Measurements from ENCODE around the gene CACNA1C.

The CACNA1C gene

GRCh38 chr12:2387103-2387834 is 334.5 kb downstream of the CACNA1C start:
- Histone ChIP-seq H3K4me1 (ENCODE audit: control insufficient read depth, insufficient read depth, low read length) (peaks cover 69% of the 10 kb centered on the region), H3K4me3 (ENCODE audit: low read length in 2 of 2) (no peak overlapping the region), H3K27ac (ENCODE audit: low read length) (no peak overlapping the region), H3K9ac (ENCODE audit: low read length in 2 of 2) (no peak overlapping the region), H3K36me3 (ENCODE audit: control insufficient read depth in 2 of 2, insufficient read depth in 2 of 2, low read length in 2 of 2) (no peaks in the 10 kb centered on the region), H3K9me3 (ENCODE audit: control insufficient read depth in 2 of 2, low read length in 2 of 2) (no peaks in the 10 kb centered on the region), H3K27me3 (ENCODE audit: control insufficient read depth in 1 of 2, insufficient read depth in 2 of 2, low read length in 2 of 2) (no peaks in the 10 kb centered on the region)

GRCh38 chr12:2389079-2389790 is 336.4 kb downstream of the CACNA1C start:
- Histone ChIP-seq H3K4me1 (ENCODE audit: control insufficient read depth, insufficient read depth, low read length) (peaks cover 65% of the 10 kb centered on the region), H3K4me3 (ENCODE audit: low read length in 2 of 2) (no peak overlapping the region), H3K27me3 (ENCODE audit: control insufficient read depth in 1 of 2, insufficient read depth in 2 of 2, low read length in 2 of 2) (no peaks in the 10 kb centered on the region), H3K9ac (ENCODE audit: low read length in 2 of 2) (no peak overlapping the region), H3K9me3 (ENCODE audit: control insufficient read depth in 2 of 2, low read length in 2 of 2) (no peaks in the 10 kb centered on the region), H3K36me3 (ENCODE audit: control insufficient read depth in 2 of 2, insufficient read depth in 2 of 2, low read length in 2 of 2) (no peaks in the 10 kb centered on the region), H3K27ac (ENCODE audit: low read length) (no peak overlapping the region)

- Histone ChIP-seq H3K4me1 (ENCODE audit: control insufficient read depth, insufficient read depth, low read length) (peaks cover 59% of the 10 kb centered on the region), H3K27ac (ENCODE audit: low read length) (no peak overlapping the region), H3K36me3 (ENCODE audit: control insufficient read depth in 2 of 2, insufficient read depth in 2 of 2, low read length in 2 of 2) (no peaks in the 10 kb centered on the region), H3K27me3 (ENCODE audit: control insufficient read depth in 1 of 2, insufficient read depth in 2 of 2, low read length in 2 of 2) (no peaks in the 10 kb centered on the region), H3K4me3 (ENCODE audit: low read length in 2 of 2) (no peak overlapping the region), H3K9ac (ENCODE audit: low read length in 2 of 2) (no peak overlapping the region), H3K9me3 (ENCODE audit: control insufficient read depth in 2 of 2, low read length in 2 of 2) (no peaks in the 10 kb centered on the region)
These were observed 337.3 kb downstream of the CACNA1C start for GRCh38 chr12:2390133-2390532.

- H3K36me3 ChIP-seq (ENCODE audit: control insufficient read depth in 2 of 2, insufficient read depth in 2 of 2, low read length in 2 of 2), result no peaks in the 10 kb centered on the region
- H3K4me3 ChIP-seq (ENCODE audit: low read length in 2 of 2), result no peak overlapping the region
- H3K9me3 ChIP-seq (ENCODE audit: control insufficient read depth in 2 of 2, low read length in 2 of 2), result no peaks in the 10 kb centered on the region
- peaks cover 57% of the 10 kb centered on the region for H3K4me1 ChIP-seq (ENCODE audit: control insufficient read depth, insufficient read depth, low read length)
- H3K27ac ChIP-seq (ENCODE audit: low read length), result no peak overlapping the region
- H3K27me3 ChIP-seq (ENCODE audit: control insufficient read depth in 1 of 2, insufficient read depth in 2 of 2, low read length in 2 of 2), result no peaks in the 10 kb centered on the region
- H3K9ac ChIP-seq (ENCODE audit: low read length in 2 of 2), result no peak overlapping the region
These were observed 338.1 kb downstream of the CACNA1C start for GRCh38 chr12:2390850-2391390.

- H3K27me3 ChIP-seq (ENCODE audit: control insufficient read depth in 1 of 2, insufficient read depth in 2 of 2, low read length in 2 of 2), result no peaks in the 10 kb centered on the region
- no peaks in the 10 kb centered on the region for H3K36me3 ChIP-seq (ENCODE audit: control insufficient read depth in 2 of 2, insufficient read depth in 2 of 2, low read length in 2 of 2)
- H3K9me3 ChIP-seq (ENCODE audit: control insufficient read depth in 2 of 2, low read length in 2 of 2), result no peaks in the 10 kb centered on the region
- no peak overlapping the region for H3K9ac ChIP-seq (ENCODE audit: low read length in 2 of 2)
- H3K27ac ChIP-seq (ENCODE audit: low read length), result no peak overlapping the region
- no peak overlapping the region for H3K4me3 ChIP-seq (ENCODE audit: low read length in 2 of 2)
- H3K4me1 ChIP-seq (ENCODE audit: control insufficient read depth, insufficient read depth, low read length), result peaks cover 57% of the 10 kb centered on the region
These were observed 339.0 kb downstream of the CACNA1C start for GRCh38 chr12:2391740-2392331.

GRCh38 chr12:2393016-2393415 is 340.2 kb downstream of the CACNA1C start:
- H3K9me3 ChIP-seq (ENCODE audit: control insufficient read depth in 2 of 2, low read length in 2 of 2), result no peaks in the 10 kb centered on the region
- H3K4me1 ChIP-seq (ENCODE audit: control insufficient read depth, insufficient read depth, low read length), result peaks cover 61% of the 10 kb centered on the region
- peak overlapping the region; percentile 37 for H3K27ac ChIP-seq (ENCODE audit: low read length)
- no peak overlapping the region for H3K4me3 ChIP-seq (ENCODE audit: low read length in 2 of 2)
- no peaks in the 10 kb centered on the region for H3K27me3 ChIP-seq (ENCODE audit: control insufficient read depth in 1 of 2, insufficient read depth in 2 of 2, low read length in 2 of 2)
- H3K9ac ChIP-seq (ENCODE audit: low read length in 2 of 2), result no peak overlapping the region
- no peaks in the 10 kb centered on the region for H3K36me3 ChIP-seq (ENCODE audit: control insufficient read depth in 2 of 2, insufficient read depth in 2 of 2, low read length in 2 of 2)

- H3K27me3 ChIP-seq (ENCODE audit: control insufficient read depth in 1 of 2, insufficient read depth in 2 of 2, low read length in 2 of 2), result no peaks in the 10 kb centered on the region
- no peak overlapping the region for H3K4me3 ChIP-seq (ENCODE audit: low read length in 2 of 2)
- peaks cover 61% of the 10 kb centered on the region for H3K4me1 ChIP-seq (ENCODE audit: control insufficient read depth, insufficient read depth, low read length)
- H3K9ac ChIP-seq (ENCODE audit: low read length in 2 of 2), result no peak overlapping the region
- H3K27ac ChIP-seq (ENCODE audit: low read length), result no peak overlapping the region
- no peaks in the 10 kb centered on the region for H3K36me3 ChIP-seq (ENCODE audit: control insufficient read depth in 2 of 2, insufficient read depth in 2 of 2, low read length in 2 of 2)
- no peaks in the 10 kb centered on the region for H3K9me3 ChIP-seq (ENCODE audit: control insufficient read depth in 2 of 2, low read length in 2 of 2)
These were observed 341.2 kb downstream of the CACNA1C start for GRCh38 chr12:2393996-2394395.

- no peak overlapping the region for H3K4me3 ChIP-seq (ENCODE audit: low read length in 2 of 2)
- H3K4me1 ChIP-seq (ENCODE audit: control insufficient read depth, insufficient read depth, low read length), result peaks cover 53% of the 10 kb centered on the region
- peak overlapping the region; percentile 71 for H3K27ac ChIP-seq (ENCODE audit: low read length)
- no peaks in the 10 kb centered on the region for H3K27me3 ChIP-seq (ENCODE audit: control insufficient read depth in 1 of 2, insufficient read depth in 2 of 2, low read length in 2 of 2)
- H3K9ac ChIP-seq (ENCODE audit: low read length in 2 of 2), result no peak overlapping the region
- peaks cover 0 to 4% of the 10 kb centered on the region in 2 donors for H3K9me3 ChIP-seq (ENCODE audit: control insufficient read depth in 2 of 2, low read length in 2 of 2)
- no peaks in the 10 kb centered on the region for H3K36me3 ChIP-seq (ENCODE audit: control insufficient read depth in 2 of 2, insufficient read depth in 2 of 2, low read length in 2 of 2)
These were observed 342.7 kb downstream of the CACNA1C start for GRCh38 chr12:2395354-2395977.

GRCh38 chr12:2396448-2396871 is 343.7 kb downstream of the CACNA1C start:
- no peak overlapping the region for H3K9ac ChIP-seq (ENCODE audit: low read length in 2 of 2)
- no peak overlapping the region for H3K4me3 ChIP-seq (ENCODE audit: low read length in 2 of 2)
- peaks cover 49% of the 10 kb centered on the region for H3K4me1 ChIP-seq (ENCODE audit: control insufficient read depth, insufficient read depth, low read length)
- peak overlapping the region; percentile 71 for H3K27ac ChIP-seq (ENCODE audit: low read length)
- peaks cover 0 to 4% of the 10 kb centered on the region in 2 donors for H3K9me3 ChIP-seq (ENCODE audit: control insufficient read depth in 2 of 2, low read length in 2 of 2)
- no peaks in the 10 kb centered on the region for H3K36me3 ChIP-seq (ENCODE audit: control insufficient read depth in 2 of 2, insufficient read depth in 2 of 2, low read length in 2 of 2)
- no peaks in the 10 kb centered on the region for H3K27me3 ChIP-seq (ENCODE audit: control insufficient read depth in 1 of 2, insufficient read depth in 2 of 2, low read length in 2 of 2)

- peaks cover 51% of the 10 kb centered on the region for H3K4me1 ChIP-seq (ENCODE audit: control insufficient read depth, insufficient read depth, low read length)
- no peaks in the 10 kb centered on the region for H3K27me3 ChIP-seq (ENCODE audit: control insufficient read depth in 1 of 2, insufficient read depth in 2 of 2, low read length in 2 of 2)
- H3K4me3 ChIP-seq (ENCODE audit: low read length in 2 of 2), result peak overlapping the region in 1 of 2 donors; percentile 15
- H3K27ac ChIP-seq (ENCODE audit: low read length), result peak overlapping the region; percentile 37
- no peak overlapping the region for H3K9ac ChIP-seq (ENCODE audit: low read length in 2 of 2)
- no peaks in the 10 kb centered on the region for H3K36me3 ChIP-seq (ENCODE audit: control insufficient read depth in 2 of 2, insufficient read depth in 2 of 2, low read length in 2 of 2)
- peaks cover 0 to 4% of the 10 kb centered on the region in 2 donors for H3K9me3 ChIP-seq (ENCODE audit: control insufficient read depth in 2 of 2, low read length in 2 of 2)
These were observed 344.7 kb downstream of the CACNA1C start for GRCh38 chr12:2397356-2398045.
